ENCODE data around the gene FAM186B.
"Not testable (repeated sequence)": the region's sequence is repeated elsewhere in the genome, so short reads cannot be mapped to it uniquely, and the experiment has no call there.

FAM186B gene

GRCh38 chr12:49635656-49636055, 30.2 kb upstream of the FAM186B start:
- no peak for DNase-seq (ENCODE audit: low read depth)

DNA sequence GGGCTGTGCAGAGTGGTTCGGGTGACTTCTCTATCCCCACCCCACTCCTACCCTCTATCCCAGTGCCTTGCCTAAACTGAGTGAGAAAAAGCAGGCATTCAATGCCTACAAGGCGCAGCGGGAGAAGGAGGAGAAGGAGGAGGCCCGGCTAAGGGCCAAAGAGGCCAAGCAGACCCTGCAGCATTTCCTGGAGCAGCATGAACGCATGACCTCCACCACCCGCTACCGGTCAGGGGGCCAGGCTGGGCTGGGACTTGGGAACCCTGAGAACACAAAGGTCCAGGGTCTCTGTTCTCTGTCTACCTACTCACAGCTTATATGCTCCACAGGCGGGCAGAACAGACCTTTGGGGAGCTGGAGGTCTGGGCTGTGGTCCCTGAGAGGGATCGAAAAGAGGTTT, 29.6 kb upstream of the FAM186B start:
- DNase-seq (ENCODE audit: low read depth), result no peak

DNA sequence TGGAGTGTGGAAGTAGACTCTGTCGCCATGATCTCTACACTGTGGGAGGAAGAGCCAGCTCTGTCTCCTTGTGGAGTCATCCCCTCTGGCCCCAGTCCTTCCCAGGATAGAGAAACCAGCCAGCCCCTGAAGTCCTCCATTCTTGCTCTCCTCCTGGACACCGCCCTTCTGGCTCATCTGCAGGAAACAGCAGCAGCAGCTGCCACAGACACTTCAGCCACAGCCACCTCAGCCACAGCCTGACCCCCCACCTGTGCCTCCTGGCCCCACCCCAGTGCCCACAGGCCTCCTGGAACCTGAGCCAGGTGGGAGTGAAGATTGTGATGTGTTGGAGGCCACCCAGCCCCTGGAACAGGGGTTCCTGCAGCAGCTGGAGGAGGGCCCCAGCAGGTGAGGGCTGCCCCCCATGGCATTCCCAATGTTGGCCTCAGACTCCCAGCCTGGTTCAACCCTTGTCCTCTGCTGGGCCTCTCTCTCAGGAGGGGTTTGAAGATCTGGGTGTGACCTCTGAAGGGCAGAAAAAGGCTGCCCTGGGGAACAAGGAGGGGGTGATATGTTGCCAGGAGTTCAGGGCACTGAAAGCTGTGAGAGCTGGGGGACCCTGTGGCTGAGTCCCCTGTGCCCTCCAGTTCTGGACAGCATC, 28.4 kb upstream of the FAM186B start:
- DNase-seq (ENCODE audit: low read depth), result no peak

DNA sequence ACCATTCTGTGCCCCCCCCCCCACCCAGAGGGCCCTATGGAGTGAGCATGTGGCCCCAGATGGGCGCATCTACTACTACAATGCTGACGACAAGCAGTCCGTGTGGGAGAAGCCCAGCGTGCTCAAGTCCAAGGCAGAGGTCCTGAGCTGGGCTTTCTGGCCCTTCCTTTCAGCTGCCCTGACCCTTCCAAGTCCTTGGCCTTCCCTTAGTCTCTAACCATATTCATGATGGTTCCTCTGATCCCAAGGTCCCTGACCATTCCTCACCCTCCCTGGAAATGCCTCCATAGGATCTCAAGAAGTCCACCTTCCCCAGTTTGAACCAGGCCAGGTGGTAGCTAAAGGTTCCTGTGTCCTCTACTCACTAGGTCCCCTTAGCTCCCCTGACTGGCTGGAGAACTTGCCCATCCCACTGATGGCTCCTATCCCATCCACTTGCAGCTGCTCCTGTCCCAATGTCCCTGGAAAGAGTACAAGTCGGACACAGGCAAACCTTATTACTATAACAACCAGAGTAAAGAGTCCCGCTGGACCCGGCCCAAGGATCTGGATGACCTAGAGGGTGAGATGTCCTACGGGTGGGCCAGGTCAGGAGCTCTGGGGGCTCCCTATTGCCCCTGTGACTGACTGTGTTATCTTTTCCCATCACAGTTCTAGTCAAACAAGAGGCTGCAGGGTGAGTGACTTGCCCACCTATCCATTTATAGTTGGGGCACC, 27.7 kb upstream of the FAM186B start:
- no peak for DNase-seq (ENCODE audit: low read depth)

GRCh38 chr12:49632401-49632800, 27.0 kb upstream of the FAM186B start:
- DNase-seq (ENCODE audit: low read depth), result no peak

GRCh38 chr12:49631336-49631907, 26.0 kb upstream of the FAM186B start:
- no peak for DNase-seq (ENCODE audit: low read depth)

- no peak for DNase-seq (ENCODE audit: low read depth)
Observed at GRCh38 chr12:49627752-49628360, 22.4 kb upstream of the FAM186B start.

DNA sequence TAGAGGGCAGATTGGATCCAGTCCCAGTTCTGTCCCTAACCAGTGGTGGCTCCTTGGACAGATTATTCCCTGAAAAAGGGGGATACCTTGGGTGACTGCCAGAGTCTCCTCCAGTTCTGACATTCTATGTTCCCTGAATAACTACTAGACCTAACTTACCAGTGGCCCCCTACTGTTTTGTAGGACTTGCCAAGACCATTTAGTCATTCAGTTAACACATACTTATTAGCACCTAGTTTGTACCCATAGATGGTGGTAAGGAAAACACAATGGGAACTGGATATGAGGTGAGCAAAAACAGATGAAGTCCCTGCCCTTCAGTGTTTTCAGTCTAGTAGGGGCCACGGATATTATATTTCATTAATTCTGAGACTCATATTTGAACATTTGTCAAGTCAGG, 21.4 kb upstream of the FAM186B start:
- no peak for DNase-seq (ENCODE audit: low read depth)

GRCh38 chr12:49626169-49626835, 20.9 kb upstream of the FAM186B start:
- no peak for DNase-seq (ENCODE audit: low read depth)

GRCh38 chr12:49624921-49625577, 19.6 kb upstream of the FAM186B start:
- DNase-seq (ENCODE audit: low read depth), result no peak

- peak; percentile 64 for DNase-seq (ENCODE audit: low read depth)
Observed at GRCh38 chr12:49623142-49623904, 17.9 kb upstream of the FAM186B start, which contains the start of gene PRPF40B. Gene PRPF40B (plus strand): TSS chr12:49623561. CDS start chr12:49623591, 30 bp downstream.

DNA sequence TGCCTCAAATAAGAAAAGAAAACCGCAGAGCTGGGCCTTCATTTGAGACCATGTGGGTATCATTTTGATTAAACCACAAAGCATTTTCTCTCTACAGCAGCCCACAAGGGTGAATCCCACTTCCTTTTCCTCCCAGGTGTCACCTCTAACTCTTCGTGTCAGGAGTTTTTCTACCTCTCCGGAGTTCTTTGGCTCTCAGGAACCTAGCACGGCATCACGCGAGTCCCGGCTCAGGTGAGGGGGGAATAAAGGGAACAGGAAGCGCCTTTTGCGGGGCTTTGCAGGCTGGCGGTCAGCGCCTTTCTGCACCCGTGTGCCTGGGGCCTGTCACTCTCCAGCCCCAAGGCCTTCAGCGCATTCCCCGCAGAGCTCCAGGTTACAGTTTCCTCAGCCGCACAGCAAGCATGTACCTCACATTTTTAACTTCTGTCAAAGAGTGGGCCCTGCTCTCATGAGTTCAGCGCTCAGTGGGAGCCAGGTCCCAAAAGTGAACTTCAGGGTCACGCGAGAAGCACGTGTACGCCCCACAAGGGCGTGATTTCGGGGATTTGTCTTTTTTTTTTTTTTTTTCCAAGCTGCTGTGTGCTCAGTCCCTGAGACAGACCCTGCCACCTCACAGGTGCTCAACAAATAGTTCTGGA, 17.2 kb upstream of the FAM186B start:
- peak; percentile 10 for DNase-seq (ENCODE audit: low read depth)

- DNase-seq (ENCODE audit: low read depth), result no peak
Observed at GRCh38 chr12:49621651-49622500, 16.4 kb upstream of the FAM186B start.

DNA sequence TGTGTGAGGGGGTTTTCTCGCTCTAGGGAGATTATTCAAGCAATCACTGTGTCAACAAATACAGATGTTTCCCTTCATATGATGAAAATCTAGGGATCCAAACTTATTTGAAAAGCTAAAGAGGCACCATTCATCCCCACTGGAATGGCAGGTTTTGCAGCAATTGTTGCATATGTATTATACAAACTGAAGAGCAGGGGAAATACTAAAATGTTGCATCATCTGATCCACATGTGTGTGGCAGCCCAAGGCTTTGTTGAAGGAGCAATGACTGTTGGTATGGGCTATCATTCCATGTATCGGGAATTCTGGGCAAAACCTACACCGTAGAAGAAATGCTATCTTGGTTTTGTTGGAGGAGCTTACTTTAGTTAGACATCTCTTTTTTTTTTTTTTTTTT, 13.8 kb upstream of the FAM186B start:
- DNase-seq (ENCODE audit: low read depth), result no peak

DNA sequence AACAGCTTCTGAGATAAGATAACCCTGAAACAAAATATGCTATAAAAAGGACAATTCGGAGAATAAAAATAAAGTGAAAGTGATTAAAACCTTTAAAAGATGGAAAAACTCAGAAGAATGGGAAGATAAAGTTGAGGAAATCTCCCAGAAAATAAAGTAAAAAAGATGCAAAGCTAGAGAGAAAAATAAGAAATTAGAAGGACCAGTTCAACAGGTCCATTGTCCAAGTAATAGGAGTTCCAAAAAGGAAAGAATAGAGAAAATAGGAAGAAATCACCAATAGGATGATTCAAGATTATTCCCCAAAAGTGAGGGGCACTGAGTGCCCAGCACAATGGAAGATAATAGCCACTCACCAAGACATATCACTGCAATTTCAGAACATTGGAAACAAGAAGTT, 13.1 kb upstream of the FAM186B start:
- DNase-seq (ENCODE audit: low read depth), result no peak

- DNase-seq (ENCODE audit: low read depth), result no peak
Observed at GRCh38 chr12:49616533-49617219, 11.2 kb upstream of the FAM186B start.

GRCh38 chr12:49615725-49616124, 10.3 kb upstream of the FAM186B start:
- DNase-seq (ENCODE audit: low read depth), result no peak

DNA sequence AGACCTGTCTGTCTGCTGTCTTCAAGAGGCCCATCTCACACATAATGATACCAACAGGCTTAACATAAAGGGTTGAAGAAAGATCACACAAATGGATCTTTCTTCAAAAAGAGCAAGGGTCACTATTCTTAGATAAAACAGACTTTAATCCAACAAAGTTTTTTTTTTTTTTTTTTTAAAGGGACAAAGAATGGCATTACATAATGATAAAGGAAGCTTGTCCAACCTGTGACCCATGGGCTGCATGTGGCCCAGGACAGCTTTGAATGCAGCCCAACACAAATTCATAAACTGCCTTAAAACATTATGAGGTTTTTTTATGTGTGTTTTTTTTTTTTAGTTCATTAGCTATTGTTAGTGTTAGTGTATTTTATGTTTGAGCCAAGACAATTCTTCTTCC, 6.8 kb upstream of the FAM186B start:
- DNase-seq (ENCODE audit: low read depth), result no peak

- not testable (repeated sequence) for DNase-seq (ENCODE audit: low read depth)
Observed at GRCh38 chr12:49610785-49611184, 5.3 kb upstream of the FAM186B start.
